ENCODE measurements around the gene DNAAF1. TPM values are rescaled to one million over a fixed set of nuclear protein-coding genes. Genes with fewer than 3 reads are reported as not detected.

Gene DNAAF1
- total and polyA plus RNA-seq, 2 experiments from 2014 or later, result not detected

GRCh38 chr16:84182104-84182503 lies 37.0 kb downstream of the DNAAF1 start:
- Histone ChIP-seq H3K4me3 (no peak overlapping the region), H3K9me3 (ENCODE audit: low read depth) (no peaks in the 10 kb centered on the region), H3K79me2 (ENCODE audit: insufficient read depth) (peaks cover 34% of the 10 kb centered on the region), H3F3A (ENCODE audit: insufficient read depth) (peaks cover 10% of the 10 kb centered on the region; the same call in 1 of the 2 replicates), H3K9me2 (ENCODE audit: insufficient read depth) (no peaks in the 10 kb centered on the region), H3K27ac (no peak overlapping the region), H4K20me1 (ENCODE audit: insufficient read depth) (no peaks in the 10 kb centered on the region; the same call in 1 of the 2 replicates), H3K4me1 (ENCODE audit: insufficient read depth) (peaks cover 10% of the 10 kb centered on the region), H3K27me3 (replicated peaks; ENCODE audit: insufficient read depth) (no peaks in the 10 kb centered on the region), H3K36me3 (ENCODE audit: low read depth) (no peaks in the 10 kb centered on the region), H2AFZ (no peak overlapping the region), H3K4me2 (ENCODE audit: unreplicated experiment) (no peak overlapping the region), H3K9ac (no peak overlapping the region)
- no peak for TF ChIP-seq EZH2 (IDR thresholded peaks at IDR 0.05; ENCODE audit: insufficient read depth, poor library complexity, severe bottlenecking)
- no peak for TF ChIP-seq EZH2phosphoT487 (IDR thresholded peaks at IDR 0.05; ENCODE audit: insufficient read depth, low read depth)
- in situ Hi-C loops (cut with MboI), result no loop called here
- no peak for DNase-seq
- 94 to 97% methylated on average over 15 to 18 of the region's 18 CpGs for WGBS, 2 experiments (ENCODE audit: low coverage in 1 of 2, low lambda C conversion rate in 2 of 2, missing lambda C conversion rate in 2 of 2)

- Histone ChIP-seq H3K4me2 (ENCODE audit: unreplicated experiment) (no peak overlapping the region), H2AFZ (no peak overlapping the region), H3K27ac (no peak overlapping the region), H3K4me1 (ENCODE audit: insufficient read depth) (peaks cover 2% of the 10 kb centered on the region; the same call in 1 of the 2 replicates), H3K4me3 (no peak overlapping the region), H3K79me2 (ENCODE audit: insufficient read depth) (peaks cover 34% of the 10 kb centered on the region), H3K9ac (no peak overlapping the region), H4K20me1 (ENCODE audit: insufficient read depth) (no peaks in the 10 kb centered on the region; the same call in 1 of the 2 replicates), H3K9me2 (ENCODE audit: insufficient read depth) (no peaks in the 10 kb centered on the region), H3K36me3 (ENCODE audit: low read depth) (no peaks in the 10 kb centered on the region), H3K9me3 (ENCODE audit: low read depth) (no peaks in the 10 kb centered on the region), H3K27me3 (replicated peaks; ENCODE audit: insufficient read depth) (no peaks in the 10 kb centered on the region), H3F3A (ENCODE audit: insufficient read depth) (peaks cover 5% of the 10 kb centered on the region; the same call in 1 of the 2 replicates)
- WGBS, 2 experiments (ENCODE audit: low coverage in 1 of 2, low lambda C conversion rate in 2 of 2, missing lambda C conversion rate in 2 of 2), result 95 to 96% methylated on average over 25 to 26 of the region's 26 CpGs
- DNase-seq, result no peak
- in situ Hi-C loops (cut with MboI), result no loop called here
- TF ChIP-seq EZH2phosphoT487 (IDR thresholded peaks at IDR 0.05; ENCODE audit: insufficient read depth, low read depth) (no peak), EZH2 (IDR thresholded peaks at IDR 0.05; ENCODE audit: insufficient read depth, poor library complexity, severe bottlenecking) (no peak)
These were observed 37.8 kb downstream of the DNAAF1 start for GRCh38 chr16:84182680-84183571.

- Histone ChIP-seq H3K9me2 (ENCODE audit: insufficient read depth) (no peaks in the 10 kb centered on the region), H4K20me1 (ENCODE audit: insufficient read depth) (no peaks in the 10 kb centered on the region; the same call in 1 of the 2 replicates), H3K9ac (no peak overlapping the region), H3K4me1 (ENCODE audit: insufficient read depth) (no peaks in the 10 kb centered on the region), H3K36me3 (ENCODE audit: low read depth) (no peaks in the 10 kb centered on the region), H3K9me3 (ENCODE audit: low read depth) (no peaks in the 10 kb centered on the region), H3K4me2 (ENCODE audit: unreplicated experiment) (no peak overlapping the region), H3K27me3 (replicated peaks; ENCODE audit: insufficient read depth) (no peaks in the 10 kb centered on the region), H3K27ac (no peak overlapping the region), H3K4me3 (no peak overlapping the region), H3K79me2 (ENCODE audit: insufficient read depth) (peaks cover 34% of the 10 kb centered on the region), H3F3A (ENCODE audit: insufficient read depth) (no peaks in the 10 kb centered on the region), H2AFZ (no peak overlapping the region)
- in situ Hi-C loops (cut with MboI), result no loop called here
- TF ChIP-seq EZH2phosphoT487 (IDR thresholded peaks at IDR 0.05; ENCODE audit: insufficient read depth, low read depth), result no peak
- TF ChIP-seq EZH2 (IDR thresholded peaks at IDR 0.05; ENCODE audit: insufficient read depth, poor library complexity, severe bottlenecking), result no peak
- no peak for DNase-seq
- 93 to 99% methylated on average over 3 to 5 of the region's 5 CpGs for WGBS, 2 experiments (ENCODE audit: low coverage in 1 of 2, low lambda C conversion rate in 2 of 2, missing lambda C conversion rate in 2 of 2)
These were observed 38.4 kb downstream of the DNAAF1 start for GRCh38 chr16:84183572-84183875.

- Histone ChIP-seq H3K9ac (no peak overlapping the region), H3K36me3 (ENCODE audit: low read depth) (no peaks in the 10 kb centered on the region)
- in situ Hi-C loops (cut with MboI), result no loop called here
These were observed 38.9 kb downstream of the DNAAF1 start for GRCh38 chr16:84183911-84184591.

More at GRCh38 chr16:84183911-84184591, 38.9 kb downstream of the DNAAF1 start:
- no peak overlapping the region for H2AFZ ChIP-seq
- no peaks in the 10 kb centered on the region for H3K9me2 ChIP-seq (ENCODE audit: insufficient read depth)
- H3K79me2 ChIP-seq (ENCODE audit: insufficient read depth), result peaks cover 34% of the 10 kb centered on the region
- DNase-seq, result peak; percentile 47
- no peaks in the 10 kb centered on the region for H3K27me3 ChIP-seq (replicated peaks; ENCODE audit: insufficient read depth)
- no peaks in the 10 kb centered on the region for H3F3A ChIP-seq (ENCODE audit: insufficient read depth)
- no peak overlapping the region for H3K27ac ChIP-seq
- WGBS, 2 experiments (ENCODE audit: low coverage in 1 of 2, low lambda C conversion rate in 2 of 2, missing lambda C conversion rate in 2 of 2), result 85% methylated on average over 11 of the region's 11 CpGs
- no peak for TF ChIP-seq EZH2phosphoT487 (IDR thresholded peaks at IDR 0.05; ENCODE audit: insufficient read depth, low read depth)
- TF ChIP-seq EZH2 (IDR thresholded peaks at IDR 0.05; ENCODE audit: insufficient read depth, poor library complexity, severe bottlenecking), result no peak
- no peak overlapping the region for H3K4me2 ChIP-seq (ENCODE audit: unreplicated experiment)
- no peak overlapping the region for H3K4me3 ChIP-seq
- H3K9me3 ChIP-seq (ENCODE audit: low read depth), result no peaks in the 10 kb centered on the region
- H3K4me1 ChIP-seq (ENCODE audit: insufficient read depth), result no peaks in the 10 kb centered on the region
- H4K20me1 ChIP-seq (ENCODE audit: insufficient read depth), result no peaks in the 10 kb centered on the region; the same call in 1 of the 2 replicates

Measured in GM23248 (cell line).